GM23338 (cell line): ENCODE data around the gene AGER. TPM values are rescaled to one million over a fixed set of nuclear protein-coding genes. Genes with fewer than 3 reads are reported as not detected.

Experiments
- ATAC-seq: fragments of 200-7000 bp; cut with Tn5 transposase; 3 replicates; pipeline ENCODE4 v1.9.1; 2020
- DNase-seq: peaks from one replicate; pipeline ENCODE4 v3.0.0-alpha.2; 2015; ENCODE audit warnings: low spot score
- H2AFZ ChIP-seq: fragments of 200-600 bp; sonication (generic); 2 replicates; pipeline ENCODE4 v1.8.0; 2016; ENCODE audit warnings: antibody characterized with exemption, mild to moderate bottlenecking, moderate library complexity
- H3F3A ChIP-seq: fragments of 200-600 bp; sonication (generic); replicated peaks from 2 replicates; pipeline ENCODE4 v1.8.0; 2017; ENCODE audit warnings: antibody characterized with exemption, mixed run types, low read depth
- H3K27ac ChIP-seq: fragments of 200-600 bp; sonication (generic); 2 replicates; pipeline ENCODE4 v1.6.1; 2016; ENCODE audit warnings: low read depth
- H3K27me3 ChIP-seq: fragments of 200-600 bp; sonication (generic); 2 replicates; pipeline ENCODE4 v1.8.0; 2016; ENCODE audit warnings: mild to moderate bottlenecking, mixed run types, moderate library complexity; ENCODE audit not compliant: insufficient read depth
- H3K36me3 ChIP-seq: fragments of 200-600 bp; sonication (generic); 2 replicates; pipeline ENCODE4 v1.8.0; 2016; ENCODE audit warnings: mild to moderate bottlenecking; ENCODE audit not compliant: insufficient read depth
- H3K4me1 ChIP-seq: fragments of 200-600 bp; sonication (generic); 2 replicates; pipeline ENCODE4 v1.8.0; 2016; ENCODE audit warnings: mild to moderate bottlenecking, moderate library complexity; ENCODE audit not compliant: insufficient read depth
- H3K4me2 ChIP-seq: fragments of 200-600 bp; sonication (generic); 2 replicates; pipeline ENCODE4 v1.7.1; 2017; ENCODE audit warnings: mixed run types
- H3K4me3 ChIP-seq: fragments of 200-600 bp; sonication (generic); 2 replicates; pipeline ENCODE4 v1.6.1; 2016; ENCODE audit warnings: mixed run types
- H3K79me2 ChIP-seq: fragments of 200-600 bp; sonication (generic); replicated peaks from 2 replicates; pipeline ENCODE4 v1.8.0; 2017; ENCODE audit warnings: mild to moderate bottlenecking; ENCODE audit not compliant: insufficient read depth
- H3K9me2 ChIP-seq: fragments of 200-600 bp; sonication (generic); 2 replicates; pipeline ENCODE4 v1.8.0; 2017; ENCODE audit not compliant: insufficient read depth
- H4K20me1 ChIP-seq: fragments of 200-600 bp; sonication (generic); replicated peaks from 2 replicates; pipeline ENCODE4 v1.8.0; 2017; ENCODE audit warnings: mild to moderate bottlenecking; ENCODE audit not compliant: insufficient read depth
- H3K27ac Mint-ChIP-seq: 2 replicates; pipeline ENCODE4 v1.8.0; 2020; ENCODE audit warnings: inconsistent platforms, mild to moderate bottlenecking, moderate library complexity, mixed read lengths
- H3K27me3 Mint-ChIP-seq: 3 replicates; pipeline ENCODE4 v1.8.0; 2022; ENCODE audit warnings: low read depth, mild to moderate bottlenecking, moderate library complexity, mixed read lengths, inconsistent platforms; ENCODE audit not compliant: insufficient read depth, poor library complexity
- H3K36me3 Mint-ChIP-seq: 3 replicates; pipeline ENCODE4 v1.8.0; 2021; ENCODE audit warnings: low read depth, mild to moderate bottlenecking, inconsistent platforms, moderate library complexity, mixed read lengths
- H3K4me1 Mint-ChIP-seq: 3 replicates; pipeline ENCODE4 v1.8.0; 2020; ENCODE audit warnings: mild to moderate bottlenecking, inconsistent platforms, mixed read lengths
- H3K4me3 Mint-ChIP-seq: 3 replicates; pipeline ENCODE4 v1.8.0; 2021; ENCODE audit warnings: moderate library complexity, mild to moderate bottlenecking, inconsistent platforms, mixed read lengths
- H3K9me3 Mint-ChIP-seq: 3 replicates; pipeline ENCODE4 v1.8.0; 2020; ENCODE audit warnings: moderate library complexity, mild to moderate bottlenecking, inconsistent platforms, mixed read lengths
- CREB1 ChIP-seq: fragments of 250-450 bp; sonication (Bioruptor Pico); IDR thresholded peaks from 2 replicates; pipeline ENCODE4 v1.5.0; 2020; ENCODE audit warnings: low read depth, mild to moderate bottlenecking, moderate library complexity
- CTCF ChIP-seq, 2 experiments: fragments of 200-600 bp in 1 of 2; sonication (generic) in 1 of 2; conservative IDR thresholded peaks; 2 replicates each; pipeline versions ENCODE4 v1.5.1 to v1.6.1; 2016 to 2017; ENCODE audit warnings: antibody characterized with exemption in 2 of 2, low read depth in 2 of 2, mild to moderate bottlenecking in 2 of 2, moderate library complexity in 1 of 2
- EZH2 ChIP-seq: fragments of 200-600 bp; sonication (generic); IDR thresholded peaks from one replicate; pipeline ENCODE4 v1.8.0; 2017; ENCODE audit warnings: antibody characterized with exemption, mild to moderate bottlenecking, low read depth; ENCODE audit not compliant: unreplicated experiment
- JUNB ChIP-seq: IDR thresholded peaks from one replicate; pipeline ENCODE4 v1.6.1; 2016; ENCODE audit warnings: antibody characterized with exemption; ENCODE audit not compliant: unreplicated experiment
- NANOG ChIP-seq: IDR thresholded peaks from 2 replicates; pipeline ENCODE4 v1.6.1; 2016; ENCODE audit warnings: antibody characterized with exemption, borderline replicate concordance
- POLR2AphosphoS5 ChIP-seq: IDR thresholded peaks from 2 replicates; pipeline ENCODE4 v1.6.1; 2016; ENCODE audit warnings: antibody characterized with exemption, low read depth
- STAT1 ChIP-seq: IDR thresholded peaks from one replicate; pipeline ENCODE4 v1.6.1; 2016; ENCODE audit warnings: antibody characterized with exemption; ENCODE audit not compliant: unreplicated experiment
- ZNF331 ChIP-seq: fragments of 250-450 bp; sonication (Bioruptor Pico); IDR thresholded peaks from 2 replicates; pipeline ENCODE4 v1.5.0; 2020; ENCODE audit warnings: low read depth, mild to moderate bottlenecking, moderate library complexity
- polyA plus RNA-seq: library from polyadenylated mRNA; unstranded; fragments of >200 nt; fragmentation: Nextera tagmentation; extraction: Ambion mirVana; gene quantifications from 2 replicates; pipeline ENCODE4 v1.2.1, GENCODE V29; 2016
- total RNA-seq: library from RNA; depleted of rRNA; stranded (reverse); fragments of >200 nt; shearing (Covaris generic); gene quantifications from 2 replicates; pipeline ENCODE4 v1.2.3, GENCODE V29; 2014
- TF ChIP-seq, protein P1 (sequence below): IDR thresholded peaks from 2 replicates; pipeline ENCODE4 v1.6.1; 2016; ENCODE audit warnings: antibody characterized with exemption
- TF ChIP-seq, protein P2 (sequence below): fragments of 250-450 bp; sonication (Bioruptor Pico); IDR thresholded peaks from 2 replicates; pipeline ENCODE4 v1.5.0; 2020; ENCODE audit warnings: mild to moderate bottlenecking, moderate library complexity

Gene AGER
- total and polyA plus RNA-seq, 2 experiments from 2014 or later: 2.3 to 3.4 TPM

GRCh38 chr6:32208996-32209395 is 24.9 kb upstream of the AGER start:
- Histone ChIP-seq H3K9me2 (no peaks in the 10 kb centered on the region), H3K4me3 (no peak overlapping the region), H3K36me3 (no peaks in the 10 kb centered on the region), H3K79me2 (no peaks in the 10 kb centered on the region), H3F3A (no peaks in the 10 kb centered on the region), H3K27ac (no peak overlapping the region), H2AFZ (no peak overlapping the region), H4K20me1 (no peaks in the 10 kb centered on the region), H3K27me3 (no peaks in the 10 kb centered on the region), H3K4me1 (no peaks in the 10 kb centered on the region), H3K4me2 (no peak overlapping the region)
- no peak for DNase-seq
- H3K27me3 Mint-ChIP-seq: peaks cover 7% of the 10 kb centered on the region
- no peaks in the 10 kb centered on the region for H3K4me1 Mint-ChIP-seq
- H3K27ac Mint-ChIP-seq: no peak overlapping the region
- no peaks in the 10 kb centered on the region for H3K36me3 Mint-ChIP-seq
- TF ChIP-seq CTCF (conservative IDR thresholded peaks at IDR 0.05; ENCODE audit: low read depth in 2 of 2) (no peak), CREB1 (no peak), ZNF331 (CRISPR knock-in tag) (no peak), POLR2AphosphoS5 (no peak)
- TF ChIP-seq, protein P1, sequence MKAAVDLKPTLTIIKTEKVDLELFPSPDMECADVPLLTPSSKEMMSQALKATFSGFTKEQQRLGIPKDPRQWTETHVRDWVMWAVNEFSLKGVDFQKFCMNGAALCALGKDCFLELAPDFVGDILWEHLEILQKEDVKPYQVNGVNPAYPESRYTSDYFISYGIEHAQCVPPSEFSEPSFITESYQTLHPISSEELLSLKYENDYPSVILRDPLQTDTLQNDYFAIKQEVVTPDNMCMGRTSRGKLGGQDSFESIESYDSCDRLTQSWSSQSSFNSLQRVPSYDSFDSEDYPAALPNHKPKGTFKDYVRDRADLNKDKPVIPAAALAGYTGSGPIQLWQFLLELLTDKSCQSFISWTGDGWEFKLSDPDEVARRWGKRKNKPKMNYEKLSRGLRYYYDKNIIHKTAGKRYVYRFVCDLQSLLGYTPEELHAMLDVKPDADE: no peak
- H3K4me3 Mint-ChIP-seq: no peak overlapping the region
- H3K9me3 Mint-ChIP-seq: peaks cover 3% of the 10 kb centered on the region; the same call in 1 of the 3 replicates
- ATAC-seq: no peak

GRCh38 chr6:32204268-32204715 is 20.2 kb upstream of the AGER start:
- Mint-ChIP-seq H3K4me3 (no peak overlapping the region), H3K36me3 (no peaks in the 10 kb centered on the region), H3K27ac (no peak overlapping the region), H3K4me1 (no peaks in the 10 kb centered on the region; the same call in 2 of the 3 replicates), H3K27me3 (peaks cover 2% of the 10 kb centered on the region), H3K9me3 (peaks cover 3% of the 10 kb centered on the region; the same call in 2 of the 3 replicates)
- no peaks in the 10 kb centered on the region for H3K4me1 ChIP-seq
- no peaks in the 10 kb centered on the region for H4K20me1 ChIP-seq
- ATAC-seq: no peak
- H3K4me3 ChIP-seq: no peak overlapping the region
- H3K9me2 ChIP-seq: no peaks in the 10 kb centered on the region
- H3K27ac ChIP-seq: no peak overlapping the region
- no peak for DNase-seq
- no peaks in the 10 kb centered on the region for H3F3A ChIP-seq
- H3K79me2 ChIP-seq: no peaks in the 10 kb centered on the region
- no peak overlapping the region for H2AFZ ChIP-seq
- no peaks in the 10 kb centered on the region for H3K27me3 ChIP-seq
- no peak overlapping the region for H3K4me2 ChIP-seq
- no peaks in the 10 kb centered on the region for H3K36me3 ChIP-seq
- TF ChIP-seq CREB1 (no peak), JUNB (no peak), STAT1 (no peak), EZH2 (no peak), CTCF (conservative IDR thresholded peaks at IDR 0.05; ENCODE audit: low read depth in 2 of 2) (no peak), POLR2AphosphoS5 (no peak), NANOG (no peak), ZNF331 (CRISPR knock-in tag) (no peak)
- TF ChIP-seq, protein P2, sequence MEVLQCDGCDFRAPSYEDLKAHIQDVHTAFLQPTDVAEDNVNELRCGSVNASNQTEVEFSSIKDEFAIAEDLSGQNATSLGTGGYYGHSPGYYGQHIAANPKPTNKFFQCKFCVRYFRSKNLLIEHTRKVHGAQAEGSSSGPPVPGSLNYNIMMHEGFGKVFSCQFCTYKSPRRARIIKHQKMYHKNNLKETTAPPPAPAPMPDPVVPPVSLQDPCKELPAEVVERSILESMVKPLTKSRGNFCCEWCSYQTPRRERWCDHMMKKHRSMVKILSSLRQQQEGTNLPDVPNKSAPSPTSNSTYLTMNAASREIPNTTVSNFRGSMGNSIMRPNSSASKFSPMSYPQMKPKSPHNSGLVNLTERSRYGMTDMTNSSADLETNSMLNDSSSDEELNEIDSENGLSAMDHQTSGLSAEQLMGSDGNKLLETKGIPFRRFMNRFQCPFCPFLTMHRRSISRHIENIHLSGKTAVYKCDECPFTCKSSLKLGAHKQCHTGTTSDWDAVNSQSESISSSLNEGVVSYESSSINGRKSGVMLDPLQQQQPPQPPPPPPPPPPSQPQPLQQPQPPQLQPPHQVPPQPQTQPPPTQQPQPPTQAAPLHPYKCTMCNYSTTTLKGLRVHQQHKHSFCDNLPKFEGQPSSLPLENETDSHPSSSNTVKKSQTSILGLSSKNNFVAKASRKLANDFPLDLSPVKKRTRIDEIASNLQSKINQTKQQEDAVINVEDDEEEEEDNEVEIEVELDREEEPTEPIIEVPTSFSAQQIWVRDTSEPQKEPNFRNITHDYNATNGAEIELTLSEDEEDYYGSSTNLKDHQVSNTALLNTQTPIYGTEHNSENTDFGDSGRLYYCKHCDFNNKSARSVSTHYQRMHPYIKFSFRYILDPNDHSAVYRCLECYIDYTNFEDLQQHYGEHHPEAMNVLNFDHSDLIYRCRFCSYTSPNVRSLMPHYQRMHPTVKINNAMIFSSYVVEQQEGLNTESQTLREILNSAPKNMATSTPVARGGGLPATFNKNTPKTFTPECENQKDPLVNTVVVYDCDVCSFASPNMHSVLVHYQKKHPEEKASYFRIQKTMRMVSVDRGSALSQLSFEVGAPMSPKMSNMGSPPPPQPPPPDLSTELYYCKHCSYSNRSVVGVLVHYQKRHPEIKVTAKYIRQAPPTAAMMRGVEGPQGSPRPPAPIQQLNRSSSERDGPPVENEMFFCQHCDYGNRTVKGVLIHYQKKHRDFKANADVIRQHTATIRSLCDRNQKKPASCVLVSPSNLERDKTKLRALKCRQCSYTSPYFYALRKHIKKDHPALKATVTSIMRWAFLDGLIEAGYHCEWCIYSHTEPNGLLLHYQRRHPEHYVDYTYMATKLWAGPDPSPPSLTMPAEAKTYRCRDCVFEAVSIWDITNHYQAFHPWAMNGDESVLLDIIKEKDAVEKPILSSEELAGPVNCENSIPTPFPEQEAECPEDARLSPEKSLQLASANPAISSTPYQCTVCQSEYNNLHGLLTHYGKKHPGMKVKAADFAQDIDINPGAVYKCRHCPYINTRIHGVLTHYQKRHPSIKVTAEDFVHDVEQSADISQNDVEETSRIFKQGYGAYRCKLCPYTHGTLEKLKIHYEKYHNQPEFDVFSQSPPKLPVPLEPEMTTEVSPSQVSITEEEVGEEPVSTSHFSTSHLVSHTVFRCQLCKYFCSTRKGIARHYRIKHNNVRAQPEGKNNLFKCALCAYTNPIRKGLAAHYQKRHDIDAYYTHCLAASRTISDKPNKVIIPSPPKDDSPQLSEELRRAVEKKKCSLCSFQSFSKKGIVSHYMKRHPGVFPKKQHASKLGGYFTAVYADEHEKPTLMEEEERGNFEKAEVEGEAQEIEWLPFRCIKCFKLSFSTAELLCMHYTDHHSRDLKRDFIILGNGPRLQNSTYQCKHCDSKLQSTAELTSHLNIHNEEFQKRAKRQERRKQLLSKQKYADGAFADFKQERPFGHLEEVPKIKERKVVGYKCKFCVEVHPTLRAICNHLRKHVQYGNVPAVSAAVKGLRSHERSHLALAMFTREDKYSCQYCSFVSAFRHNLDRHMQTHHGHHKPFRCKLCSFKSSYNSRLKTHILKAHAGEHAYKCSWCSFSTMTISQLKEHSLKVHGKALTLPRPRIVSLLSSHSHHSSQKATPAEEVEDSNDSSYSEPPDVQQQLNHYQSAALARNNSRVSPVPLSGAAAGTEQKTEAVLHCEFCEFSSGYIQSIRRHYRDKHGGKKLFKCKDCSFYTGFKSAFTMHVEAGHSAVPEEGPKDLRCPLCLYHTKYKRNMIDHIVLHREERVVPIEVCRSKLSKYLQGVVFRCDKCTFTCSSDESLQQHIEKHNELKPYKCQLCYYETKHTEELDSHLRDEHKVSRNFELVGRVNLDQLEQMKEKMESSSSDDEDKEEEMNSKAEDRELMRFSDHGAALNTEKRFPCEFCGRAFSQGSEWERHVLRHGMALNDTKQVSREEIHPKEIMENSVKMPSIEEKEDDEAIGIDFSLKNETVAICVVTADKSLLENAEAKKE (CRISPR knock-in tag): no peak
